Colon (tissue), 2 donors: Measurements from ENCODE around the gene CLEC10A.
"Not testable (repeated sequence)": the region's sequence is repeated elsewhere in the genome, so short reads cannot be mapped to it uniquely, and the experiment has no call there.

Source experiments
- FAIRE-seq: peaks from 2 replicates; lab custom pipeline; 2012; peaks lifted over from hg19 to GRCh38; lab: Jason Lieb, UNC
- donor health status: control.
- donor health status: control.

CLEC10A gene

GRCh38 chr17:7108560-7108925 lies 28.5 kb upstream of the CLEC10A start:
- FAIRE-seq, result no peak

GRCh38 chr17:7107795-7108559 lies 27.9 kb upstream of the CLEC10A start:
- no peak for FAIRE-seq

- FAIRE-seq, result no peak
Observed at GRCh38 chr17:7107012-7107754, 27.1 kb upstream of the CLEC10A start.

- FAIRE-seq, result no peak
Observed at GRCh38 chr17:7102421-7102820, 22.4 kb upstream of the CLEC10A start.

GRCh38 chr17:7101531-7101930 lies 21.5 kb upstream of the CLEC10A start:
- no peak for FAIRE-seq

GRCh38 chr17:7100641-7101379 lies 20.8 kb upstream of the CLEC10A start:
- not testable (repeated sequence) for FAIRE-seq

- FAIRE-seq, result no peak
Observed at GRCh38 chr17:7098802-7099459, 18.9 kb upstream of the CLEC10A start.

GRCh38 chr17:7097940-7098339 lies 17.9 kb upstream of the CLEC10A start:
- FAIRE-seq, result no peak

- no peak for FAIRE-seq
Observed at GRCh38 chr17:7095625-7096024, 15.6 kb upstream of the CLEC10A start.

GRCh38 chr17:7094652-7095019 lies 14.6 kb upstream of the CLEC10A start:
- FAIRE-seq, result no peak

- not testable (repeated sequence) for FAIRE-seq
Observed at GRCh38 chr17:7091311-7092005, 11.4 kb upstream of the CLEC10A start.

- FAIRE-seq, result not testable (repeated sequence)
Observed at GRCh38 chr17:7089570-7089969, 9.5 kb upstream of the CLEC10A start.

- FAIRE-seq, result not testable (repeated sequence)
Observed at GRCh38 chr17:7088442-7088841, 8.4 kb upstream of the CLEC10A start.

- no peak for FAIRE-seq
Observed at GRCh38 chr17:7084088-7084487, 4.0 kb upstream of the CLEC10A start.

- no peak for FAIRE-seq
Observed at GRCh38 chr17:7083592-7083991, 3.5 kb upstream of the CLEC10A start.

- no peak for FAIRE-seq
Observed at GRCh38 chr17:7081341-7082062, 1.5 kb upstream of the CLEC10A start.

- no peak for FAIRE-seq
Observed at GRCh38 chr17:7080456-7081041, 498 bp upstream of the CLEC10A start.

GRCh38 chr17:7078711-7079110 lies 1.3 kb downstream of the CLEC10A start:
- FAIRE-seq, result no peak

GRCh38 chr17:7077911-7078546 lies 2.0 kb downstream of the CLEC10A start:
- FAIRE-seq, result no peak

GRCh38 chr17:7074931-7075330 lies 5.1 kb downstream of the CLEC10A start:
- no peak for FAIRE-seq
